A549 treated with ZK216348 at 1 μM for 4 hours (cell line): Measurements from ENCODE around the gene PDZD7. TPM values are rescaled to one million over a fixed set of nuclear protein-coding genes. Genes with fewer than 3 reads are reported as not detected.

Experiments used
- total RNA-seq: library from RNA; stranded (reverse); fragments of 200-300 nt; extraction: Qiagen RNA extraction; gene quantifications from 5 replicates; pipeline ENCODE4 v1.2.3, GENCODE V29; 2022; ENCODE audit warnings: low read depth

Gene PDZD7
- total RNA-seq: 0.44 to 1.2 TPM (median 0.79 TPM) in 5 replicates

GRCh38 chr10:101031128-101031795 lies at the start of gene PDZD7, which contains the start of gene SFXN3:
PDZD7 (minus strand) TSS chr10:101031129; CDS start chr10:101030219, 910 bp downstream.
SFXN3 (plus strand) TSS chr10:101031234; CDS start chr10:101034695, 3,461 bp downstream.

GRCh38 chr10:101061624-101062231 lies 30.8 kb upstream of the PDZD7 start, which contains the start of gene KAZALD1:
KAZALD1 (plus strand) TSS chr10:101061989; CDS start chr10:101062593, 604 bp downstream.

GRCh38 chr10:100999742-101000126 lies 31.2 kb downstream of the PDZD7 start, which contains the start of gene LZTS2:
LZTS2 (plus strand) TSS chr10:100999808; CDS start chr10:101002539, 2,731 bp downstream.

GRCh38 chr10:100986952-100987684 lies 43.8 kb downstream of the PDZD7 start, which contains the start of the genes MRPL43 and TWNK:
MRPL43 (minus strand) TSS chr10:100987497; CDS start chr10:100987443, 54 bp downstream.
TWNK (plus strand) TSS chr10:100987543; CDS start chr10:100988211, 668 bp downstream.

GRCh38 chr10:100969187-100970075 lies 61.5 kb downstream of the PDZD7 start, which contains the start of gene SEMA4G:
SEMA4G (plus strand) TSS chr10:100969504; CDS start chr10:100972913, 3,409 bp downstream.

Other genes starting within 250 kb of the PDZD7 start
- 6.5 to 11.5 TPM (median 10.9 TPM) in 5 replicates for gene SLF2, start 118.2 kb downstream of the PDZD7 start, total RNA-seq
- gene SEMA4G, start 61.6 kb downstream of the PDZD7 start, total RNA-seq: 7.1 to 10.2 TPM (median 7.7 TPM) in 5 replicates
- gene MRPL43, start 43.6 kb downstream of the PDZD7 start, total RNA-seq: 76.6 to 104 TPM (median 96.0 TPM) in 5 replicates
- 34.0 to 46.7 TPM (median 38.1 TPM) in 5 replicates for gene TWNK, start 43.6 kb downstream of the PDZD7 start, total RNA-seq
- gene LZTS2, start 31.3 kb downstream of the PDZD7 start, total RNA-seq: 22.6 to 47.5 TPM (median 42.1 TPM) in 5 replicates
- gene SFXN3, start 105 bp upstream of the PDZD7 start, total RNA-seq: 41.7 to 54.8 TPM (median 49.5 TPM) in 5 replicates
- 2.3 to 3.9 TPM (median 3.6 TPM) in 5 replicates for gene KAZALD1, start 30.9 kb upstream of the PDZD7 start, total RNA-seq
- gene TLX1, start 100.2 kb upstream of the PDZD7 start, total RNA-seq: not detected in 5 replicates
- gene LBX1, start 198.3 kb upstream of the PDZD7 start, total RNA-seq: not detected in 5 replicates